Measurements from ENCODE around the gene GMCL1.
"Not testable (repeated sequence)": the region's sequence is repeated elsewhere in the genome, so short reads cannot be mapped to it uniquely, and the experiment has no call there.

Gene GMCL1

GRCh38 chr2:69893684-69894551 lies 64.5 kb downstream of the GMCL1 start, which contains the start of gene SNRNP27:
SNRNP27 (plus strand) TSS chr2:69893956; CDS start chr2:69893985, 29 bp downstream.
- Histone ChIP-seq H3K9me2 (replicated peaks; ENCODE audit: insufficient read depth, low read length) (no peaks in the 10 kb centered on the region), H3K27ac (ENCODE audit: low read length) (peak within 1 kb of the TSS; percentile 24; the same call in 1 of the 2 replicates)

DNA sequence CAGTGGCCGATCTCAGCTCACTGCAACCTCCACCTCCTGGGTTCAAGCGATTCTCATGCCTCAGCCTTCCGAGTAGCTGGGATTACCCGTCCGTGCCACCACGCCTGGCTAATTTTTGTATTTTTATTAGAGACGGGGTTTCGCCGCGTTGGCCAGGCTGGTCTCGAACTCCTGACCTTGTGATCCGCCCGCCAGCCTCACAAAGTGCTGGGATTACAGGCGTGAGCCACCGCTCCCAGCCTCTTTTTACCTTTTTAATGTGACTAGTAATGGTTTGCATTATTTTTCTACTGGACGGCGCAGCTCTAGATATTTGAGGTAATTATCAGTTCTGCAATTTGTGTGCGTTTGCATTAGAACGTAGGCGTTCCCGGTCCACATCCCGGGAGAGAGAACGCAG lies 65.3 kb downstream of the GMCL1 start:
- H4K20me1 ChIP-seq (ENCODE audit: insufficient read depth, low read length); H3K9me2 ChIP-seq (replicated peaks; ENCODE audit: insufficient read depth, low read length); H3K36me3 ChIP-seq (replicated peaks; ENCODE audit: insufficient read depth, low read length); H2AFZ ChIP-seq (ENCODE audit: low read length); H3K9me3 ChIP-seq (replicated peaks; ENCODE audit: insufficient read depth, low read length); H3K4me1 ChIP-seq (ENCODE audit: low read length); H3K27ac ChIP-seq (ENCODE audit: low read length); DNase-seq; H3F3A ChIP-seq (ENCODE audit: insufficient read depth, low read length); H3K27me3 ChIP-seq (replicated peaks; ENCODE audit: insufficient read depth, low read length): not testable (repeated sequence)
- H3K9ac ChIP-seq (ENCODE audit: low read length) = peak overlapping the region; percentile 73; the same call in 1 of the 2 replicates
- H3K4me2 ChIP-seq (ENCODE audit: low read depth, low read length) = peak overlapping the region; percentile 65; the same call in 1 of the 2 replicates
- H3K4me3 ChIP-seq (ENCODE audit: low read length) = peak overlapping the region; percentile 78
- peaks cover 25% of the 10 kb centered on the region for H3K79me2 ChIP-seq (ENCODE audit: low read length)

More at GRCh38 chr2:69893684-69894551, 64.5 kb downstream of the GMCL1 start, which contains the start of gene SNRNP27:
- H3K79me2 ChIP-seq (ENCODE audit: low read length) = peaks cover 21% of the 10 kb centered on the region
- no peak for TF ChIP-seq EZH2phosphoT487 (IDR thresholded peaks at IDR 0.05; ENCODE audit: low read length)
- no peak for TF ChIP-seq CTCF (IDR thresholded peaks at IDR 0.05; ENCODE audit: low read length)
- no peak for TF ChIP-seq EZH2 (optimal IDR thresholded peaks at IDR 0.05; ENCODE audit: low read depth, low read length)
- peak within 1 kb of the TSS; percentile 78 for H3K4me3 ChIP-seq (ENCODE audit: low read length)
- H3K9me3 ChIP-seq (replicated peaks; ENCODE audit: insufficient read depth, low read length) = no peaks in the 10 kb centered on the region
- no peaks in the 10 kb centered on the region for H3K36me3 ChIP-seq (replicated peaks; ENCODE audit: insufficient read depth, low read length)
- peak within 1 kb of the TSS; percentile 73 for H3K9ac ChIP-seq (ENCODE audit: low read length)
- peak; percentile 85 for DNase-seq
- no peaks in the 10 kb centered on the region for H3K27me3 ChIP-seq (replicated peaks; ENCODE audit: insufficient read depth, low read length)
- no peaks in the 10 kb centered on the region for H3F3A ChIP-seq (ENCODE audit: insufficient read depth, low read length)
- H2AFZ ChIP-seq (ENCODE audit: low read length) = peak within 1 kb of the TSS; percentile 99
- peak within 1 kb of the TSS; percentile 75 for H3K4me2 ChIP-seq (ENCODE audit: low read depth, low read length)
- H3K4me1 ChIP-seq (ENCODE audit: low read length) = peaks cover 5% of the 10 kb centered on the region; the same call in 1 of the 2 replicates
- no peaks in the 10 kb centered on the region for H4K20me1 ChIP-seq (ENCODE audit: insufficient read depth, low read length)

- no peaks in the 10 kb centered on the region for H3K4me1 ChIP-seq (ENCODE audit: low read length)
- no peaks in the 10 kb centered on the region for H3F3A ChIP-seq (ENCODE audit: insufficient read depth, low read length)
- H3K9me3 ChIP-seq (replicated peaks; ENCODE audit: insufficient read depth, low read length) = no peaks in the 10 kb centered on the region
- H3K9me2 ChIP-seq (replicated peaks; ENCODE audit: insufficient read depth, low read length) = no peaks in the 10 kb centered on the region
- H2AFZ ChIP-seq (ENCODE audit: low read length) = no peak overlapping the region
- no peak overlapping the region for H3K27ac ChIP-seq (ENCODE audit: low read length)
- H3K27me3 ChIP-seq (replicated peaks; ENCODE audit: insufficient read depth, low read length) = no peaks in the 10 kb centered on the region
- no peaks in the 10 kb centered on the region for H4K20me1 ChIP-seq (ENCODE audit: insufficient read depth, low read length)
- no peak overlapping the region for H3K9ac ChIP-seq (ENCODE audit: low read length)
- DNase-seq = no peak
- no peak overlapping the region for H3K4me2 ChIP-seq (ENCODE audit: low read depth, low read length)
- H3K36me3 ChIP-seq (replicated peaks; ENCODE audit: insufficient read depth, low read length) = peaks cover 14% of the 10 kb centered on the region; the same call in 1 of the 2 replicates
- H3K4me3 ChIP-seq (ENCODE audit: low read length) = no peak overlapping the region
- TF ChIP-seq EZH2phosphoT487 (IDR thresholded peaks at IDR 0.05; ENCODE audit: low read length) = no peak
- no peak for TF ChIP-seq CTCF (IDR thresholded peaks at IDR 0.05; ENCODE audit: low read length)
- TF ChIP-seq EZH2 (optimal IDR thresholded peaks at IDR 0.05; ENCODE audit: low read depth, low read length) = no peak
- peaks cover 11% of the 10 kb centered on the region; the same call in 1 of the 2 replicates for H3K79me2 ChIP-seq (ENCODE audit: low read length)
These were observed 72.9 kb downstream of the GMCL1 start for GRCh38 chr2:69902213-69902922.

Measured in MM.1S (cell line).